Measurements from ENCODE around the gene VSIG10L.
A peak's percentile ranks its signal among the peaks of the same experiment; 100 is the strongest.

Gene VSIG10L

GRCh38 chr19:51341976-51342580 is at the start of gene VSIG10L:
Gene VSIG10L (minus strand): TSS chr19:51342139. CDS start chr19:51342124, 15 bp downstream.
- H3K27ac ChIP-seq: peak within 1 kb of the TSS; percentile 76
- TF ChIP-seq, protein P1, sequence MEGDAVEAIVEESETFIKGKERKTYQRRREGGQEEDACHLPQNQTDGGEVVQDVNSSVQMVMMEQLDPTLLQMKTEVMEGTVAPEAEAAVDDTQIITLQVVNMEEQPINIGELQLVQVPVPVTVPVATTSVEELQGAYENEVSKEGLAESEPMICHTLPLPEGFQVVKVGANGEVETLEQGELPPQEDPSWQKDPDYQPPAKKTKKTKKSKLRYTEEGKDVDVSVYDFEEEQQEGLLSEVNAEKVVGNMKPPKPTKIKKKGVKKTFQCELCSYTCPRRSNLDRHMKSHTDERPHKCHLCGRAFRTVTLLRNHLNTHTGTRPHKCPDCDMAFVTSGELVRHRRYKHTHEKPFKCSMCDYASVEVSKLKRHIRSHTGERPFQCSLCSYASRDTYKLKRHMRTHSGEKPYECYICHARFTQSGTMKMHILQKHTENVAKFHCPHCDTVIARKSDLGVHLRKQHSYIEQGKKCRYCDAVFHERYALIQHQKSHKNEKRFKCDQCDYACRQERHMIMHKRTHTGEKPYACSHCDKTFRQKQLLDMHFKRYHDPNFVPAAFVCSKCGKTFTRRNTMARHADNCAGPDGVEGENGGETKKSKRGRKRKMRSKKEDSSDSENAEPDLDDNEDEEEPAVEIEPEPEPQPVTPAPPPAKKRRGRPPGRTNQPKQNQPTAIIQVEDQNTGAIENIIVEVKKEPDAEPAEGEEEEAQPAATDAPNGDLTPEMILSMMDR (conservative IDR thresholded peaks at IDR 0.05): no peak
- TF ChIP-seq ZFX (IDR thresholded peaks at IDR 0.05): no peak

DNA sequence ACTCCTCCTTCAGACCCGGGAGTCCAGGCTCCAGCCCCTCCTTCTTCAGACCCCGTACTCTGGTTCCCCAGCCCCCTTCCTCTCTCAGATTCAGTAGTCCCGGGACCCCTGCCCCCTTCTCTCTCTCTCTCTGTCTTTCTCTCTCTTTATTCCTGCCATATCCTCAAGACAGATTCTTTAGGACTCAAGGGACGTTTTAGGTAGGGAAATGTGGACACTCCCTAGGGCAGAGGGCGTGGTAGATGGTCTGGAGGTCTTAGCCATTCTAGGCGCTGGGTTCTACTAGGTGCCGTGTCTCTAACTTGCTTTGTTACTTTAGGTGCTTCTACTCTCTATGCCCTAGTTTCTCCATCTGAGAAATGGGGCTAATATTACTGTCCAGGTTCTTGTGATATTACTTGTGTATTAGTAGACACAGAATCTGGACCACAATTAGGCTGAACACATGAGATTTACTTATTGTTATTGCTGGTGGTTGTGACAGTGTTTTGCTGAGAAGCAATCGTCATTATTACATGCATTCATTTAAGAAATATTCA is 49.2 kb upstream of the VSIG10L start:
- no peak overlapping the region for H3K27ac ChIP-seq

DNA sequence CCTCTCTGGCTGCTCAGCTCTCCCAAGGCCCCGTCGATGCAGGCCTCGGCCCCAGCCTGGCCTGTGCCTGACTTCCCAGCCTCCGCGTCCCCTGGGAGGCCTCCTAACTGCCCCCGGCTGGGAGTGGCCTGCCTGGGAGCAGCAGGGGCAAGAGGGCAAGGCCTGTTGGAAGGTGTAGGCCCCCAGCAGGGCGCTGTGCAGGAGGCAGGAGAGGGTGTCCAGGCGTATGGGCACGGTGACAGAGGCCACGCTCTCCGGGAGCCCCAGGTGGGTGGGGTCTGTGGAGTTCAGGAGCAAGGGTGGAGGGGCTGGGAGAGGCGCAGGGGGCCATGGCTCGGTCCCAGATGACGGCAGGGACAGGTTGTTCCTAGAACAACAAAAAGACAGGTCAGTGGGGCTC is 47.2 kb upstream of the VSIG10L start:
- TF ChIP-seq, protein P1 (conservative IDR thresholded peaks at IDR 0.05): no peak

More for the DNA sequence above, 49.2 kb upstream of the VSIG10L start:
- TF ChIP-seq ZFX (IDR thresholded peaks at IDR 0.05): no peak
- TF ChIP-seq, protein P1 (conservative IDR thresholded peaks at IDR 0.05): no peak

GRCh38 chr19:51387924-51388389 is 46.0 kb upstream of the VSIG10L start, which contains the start of gene LIM2:
Gene LIM2 (minus strand): TSS chr19:51387974. CDS start chr19:51387443, 531 bp downstream.
- TF ChIP-seq, protein P1 (conservative IDR thresholded peaks at IDR 0.05): no peak
- no peak for TF ChIP-seq ZFX (IDR thresholded peaks at IDR 0.05)
- no peak within 1 kb of the TSS for H3K27ac ChIP-seq

More for the DNA sequence above, 47.2 kb upstream of the VSIG10L start:
- no peak overlapping the region for H3K27ac ChIP-seq

DNA sequence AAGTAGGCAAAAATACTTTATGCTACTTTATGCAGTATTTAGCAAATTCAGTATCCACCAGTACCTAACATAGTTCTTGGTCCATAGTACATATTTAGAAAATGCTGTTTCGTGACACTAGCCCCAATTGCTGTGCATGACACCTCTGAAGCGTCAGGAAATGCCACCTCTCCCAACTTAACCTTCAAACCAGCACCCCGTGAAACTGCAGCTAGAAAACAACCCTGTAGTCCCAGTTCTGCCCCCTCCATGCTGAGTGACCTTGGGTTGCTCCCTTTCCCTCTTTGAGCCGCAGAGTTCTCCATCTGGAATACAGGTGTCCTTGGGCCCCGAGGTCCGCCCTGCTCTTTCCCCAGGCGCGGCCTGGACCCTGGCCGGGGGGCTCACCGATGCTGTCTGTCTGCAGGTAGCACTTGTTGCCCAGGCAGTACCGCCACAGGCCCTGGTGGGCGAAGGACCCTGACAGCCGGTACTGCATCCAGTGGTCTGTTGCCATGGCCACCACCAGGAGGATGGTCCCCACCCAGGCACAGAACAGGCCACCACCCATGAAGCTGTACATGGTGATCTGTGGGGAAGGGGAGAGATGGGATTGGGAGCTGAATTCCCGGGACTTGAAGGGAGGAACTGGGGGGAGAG is 45.1 kb upstream of the VSIG10L start:
- no peak overlapping the region for H3K27ac ChIP-seq
- no peak for TF ChIP-seq ZFX (IDR thresholded peaks at IDR 0.05)
- TF ChIP-seq, protein P1 (conservative IDR thresholded peaks at IDR 0.05): no peak

- TF ChIP-seq ZFX (IDR thresholded peaks at IDR 0.05): no peak
- TF ChIP-seq, protein P1 (conservative IDR thresholded peaks at IDR 0.05): no peak
- no peak overlapping the region for H3K27ac ChIP-seq
Observed at GRCh38 chr19:51382004-51382403, 40.1 kb upstream of the VSIG10L start.

- H3K27ac ChIP-seq: no peak overlapping the region
- TF ChIP-seq, protein P1 (conservative IDR thresholded peaks at IDR 0.05): no peak
- TF ChIP-seq ZFX (IDR thresholded peaks at IDR 0.05): no peak
Observed at GRCh38 chr19:51380379-51380778, 38.4 kb upstream of the VSIG10L start.
